ENCODE data around the gene PRDM7.
"Not testable (repeated sequence)": the region's sequence is repeated elsewhere in the genome, so short reads cannot be mapped to it uniquely, and the experiment has no call there.

Gene PRDM7

GRCh38 chr16:90077240-90077756 is at the start of gene PRDM7:
TSS of gene PRDM7 (minus strand) at chr16:90077331. CDS start at chr16:90075910, 1,421 bp downstream.
- DNase-seq (ENCODE audit: low spot score), result peak; percentile 84

- not testable (repeated sequence) for DNase-seq (ENCODE audit: low spot score)
Observed at GRCh38 chr16:90121846-90122245, 44.7 kb upstream of the PRDM7 start.

GRCh38 chr16:90107617-90108016 is 30.5 kb upstream of the PRDM7 start:
- not testable (repeated sequence) for DNase-seq (ENCODE audit: low spot score)

- DNase-seq (ENCODE audit: low spot score), result not testable (repeated sequence)
Observed at GRCh38 chr16:90107060-90107459, 29.9 kb upstream of the PRDM7 start.

GRCh38 chr16:90106271-90106670 is 29.1 kb upstream of the PRDM7 start:
- DNase-seq (ENCODE audit: low spot score), result not testable (repeated sequence)

- DNase-seq (ENCODE audit: low spot score), result not testable (repeated sequence)
Observed at GRCh38 chr16:90104725-90105124, 27.6 kb upstream of the PRDM7 start.

- DNase-seq (ENCODE audit: low spot score), result not testable (repeated sequence)
Observed at GRCh38 chr16:90102086-90102884, 25.2 kb upstream of the PRDM7 start.

GRCh38 chr16:90101332-90101731 is 24.2 kb upstream of the PRDM7 start:
- DNase-seq (ENCODE audit: low spot score), result not testable (repeated sequence)

GRCh38 chr16:90100790-90101189 is 23.7 kb upstream of the PRDM7 start:
- DNase-seq (ENCODE audit: low spot score), result not testable (repeated sequence)

GRCh38 chr16:90100229-90100628 is 23.1 kb upstream of the PRDM7 start:
- not testable (repeated sequence) for DNase-seq (ENCODE audit: low spot score)

- not testable (repeated sequence) for DNase-seq (ENCODE audit: low spot score)
Observed at GRCh38 chr16:90098936-90099335, 21.8 kb upstream of the PRDM7 start.

- not testable (repeated sequence) for DNase-seq (ENCODE audit: low spot score)
Observed at GRCh38 chr16:90097010-90097684, 20.0 kb upstream of the PRDM7 start.

- not testable (repeated sequence) for DNase-seq (ENCODE audit: low spot score)
Observed at GRCh38 chr16:90094791-90095190, 17.7 kb upstream of the PRDM7 start.

GRCh38 chr16:90094296-90094695 is 17.2 kb upstream of the PRDM7 start:
- not testable (repeated sequence) for DNase-seq (ENCODE audit: low spot score)

- not testable (repeated sequence) for DNase-seq (ENCODE audit: low spot score)
Observed at GRCh38 chr16:90093799-90094198, 16.7 kb upstream of the PRDM7 start.

GRCh38 chr16:90092781-90093180 is 15.7 kb upstream of the PRDM7 start:
- DNase-seq (ENCODE audit: low spot score), result not testable (repeated sequence)

- no peak for DNase-seq (ENCODE audit: low spot score)
Observed at GRCh38 chr16:90084215-90084950, 7.3 kb upstream of the PRDM7 start.

- no peak for DNase-seq (ENCODE audit: low spot score)
Observed at GRCh38 chr16:90083139-90083538, 6.0 kb upstream of the PRDM7 start.

- DNase-seq (ENCODE audit: low spot score), result no peak
Observed at GRCh38 chr16:90081606-90081970, 4.5 kb upstream of the PRDM7 start.

GRCh38 chr16:90078579-90078895 is 1.4 kb upstream of the PRDM7 start:
- no peak for DNase-seq (ENCODE audit: low spot score)

GRCh38 chr16:90077757-90078578 is 837 bp upstream of the PRDM7 start:
- DNase-seq (ENCODE audit: low spot score), result no peak
